Stimulated activated CD4-positive, alpha-beta T cell treated with anti-CD3 and anti-CD28 coated beads, Interleukin-2, amount 100 ng/mL, for 24 hours (primary cell): ENCODE measurements around the gene BCAS4.
"Not testable (repeated sequence)": the region's sequence is repeated elsewhere in the genome, so short reads cannot be mapped to it uniquely, and the experiment has no call there.

Experiments used
- DNase-seq, 2 donors: peaks; one replicate each; pipeline ENCODE4 v3.0.0-alpha.2; 2020

Gene BCAS4

GRCh38 chr20:50879649-50880550, 85.0 kb downstream of the BCAS4 start:
- no peak for DNase-seq

GRCh38 chr20:50881759-50882424, 87.0 kb downstream of the BCAS4 start:
- not testable (repeated sequence) for DNase-seq

GRCh38 chr20:50883856-50884255, 89.0 kb downstream of the BCAS4 start:
- no peak for DNase-seq

DNA sequence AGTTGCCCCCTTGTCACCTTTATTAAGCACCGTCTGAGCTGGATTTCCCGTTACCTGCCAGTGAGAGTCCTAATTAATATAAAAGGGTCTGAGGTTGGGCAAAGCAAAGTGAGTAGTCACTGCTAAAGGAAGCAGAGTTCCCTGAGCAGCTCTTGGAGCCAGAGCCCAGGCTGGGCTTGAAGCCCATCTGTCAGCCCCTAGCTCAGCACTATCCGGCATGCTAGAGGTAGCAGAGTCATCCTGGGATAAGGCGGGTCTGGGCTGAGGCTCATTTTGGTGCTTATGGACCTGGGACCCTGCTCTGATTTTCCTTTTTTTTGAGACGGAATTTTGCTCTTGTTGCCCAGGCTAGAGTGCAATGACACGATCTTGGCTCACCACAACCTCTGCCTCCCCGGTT, 90.2 kb downstream of the BCAS4 start:
- DNase-seq = no peak

DNA sequence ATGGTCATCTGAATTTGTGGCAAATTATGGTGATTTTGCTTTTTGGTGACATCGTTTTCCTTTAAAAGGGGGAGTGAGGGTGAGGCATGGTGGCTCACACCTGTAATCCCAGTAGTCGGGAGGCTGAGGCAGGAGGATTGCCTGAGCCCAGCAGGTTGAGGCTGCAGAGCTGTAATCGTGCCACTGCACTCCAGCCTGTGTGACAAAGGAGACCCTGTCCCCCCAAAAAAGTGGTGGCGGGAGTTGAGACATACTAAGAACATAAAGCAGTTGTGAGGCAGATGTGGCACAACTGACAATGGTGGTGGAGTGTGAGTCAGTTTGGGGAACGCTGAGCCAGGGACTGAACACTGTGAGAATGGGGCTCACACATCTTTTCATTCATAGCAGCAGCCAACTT, 90.9 kb downstream of the BCAS4 start:
- DNase-seq = no peak

GRCh38 chr20:50886184-50886790, 91.4 kb downstream of the BCAS4 start:
- DNase-seq = no peak

DNA sequence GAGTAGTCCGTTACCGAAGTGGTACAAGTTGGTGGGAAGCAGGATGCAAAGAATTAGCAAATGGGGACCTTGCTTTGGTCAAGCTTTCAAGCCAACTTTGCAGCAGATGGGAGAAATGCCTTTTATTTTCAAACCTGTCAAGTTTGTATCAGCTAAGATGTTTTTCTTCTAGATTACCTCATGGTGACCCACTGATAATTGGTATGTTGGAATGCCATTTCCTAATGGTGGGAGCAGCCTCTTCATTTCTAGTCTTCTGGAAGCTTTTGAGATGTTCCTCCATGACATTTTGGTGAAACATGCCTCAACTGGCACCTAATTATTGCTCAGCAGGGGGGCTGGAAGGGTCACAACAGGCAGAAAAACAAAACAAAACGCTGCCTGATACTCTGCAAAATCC, 92.7 kb downstream of the BCAS4 start:
- DNase-seq = no peak

DNA sequence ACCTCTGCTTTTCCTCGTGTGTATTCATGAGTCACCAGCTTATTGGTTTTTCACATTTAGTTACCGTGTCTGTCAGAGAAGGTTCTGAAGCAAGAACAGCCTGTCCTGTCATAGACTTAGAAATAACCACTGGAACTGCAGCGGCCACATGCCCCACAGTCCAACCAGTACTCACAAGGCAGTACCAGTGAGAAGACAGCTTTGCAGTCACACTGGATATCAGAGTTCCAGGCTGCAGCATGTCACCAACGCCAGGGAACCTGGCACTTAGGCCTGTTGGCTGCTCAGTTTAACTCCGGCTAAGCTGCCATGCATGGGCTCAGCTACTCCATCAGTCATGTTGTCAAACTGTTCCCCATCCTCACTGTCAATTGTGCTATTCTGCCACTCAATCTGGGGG, 96.3 kb downstream of the BCAS4 start:
- DNase-seq = no peak

DNA sequence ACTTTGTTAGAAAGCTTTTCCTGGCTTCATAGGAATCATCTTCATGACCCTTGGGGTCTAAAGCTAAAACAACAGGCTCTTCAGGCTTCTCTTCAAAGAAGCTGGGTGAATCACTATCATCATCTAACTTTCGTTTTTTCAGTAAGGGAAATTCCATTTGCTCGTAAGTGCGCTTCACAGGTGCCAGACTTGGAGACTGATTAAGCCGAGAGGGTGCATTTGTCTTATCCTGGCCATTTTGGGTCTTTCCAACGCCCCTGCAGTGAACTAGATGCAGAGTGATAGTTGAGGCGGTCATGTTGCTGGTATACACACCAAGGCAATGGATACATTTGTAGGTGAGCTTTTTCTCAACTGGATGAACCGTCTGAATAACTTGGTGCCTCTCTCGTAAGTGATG, 97.5 kb downstream of the BCAS4 start:
- no peak for DNase-seq

- no peak for DNase-seq
Observed at GRCh38 chr20:50893620-50894019, 98.8 kb downstream of the BCAS4 start.

DNA sequence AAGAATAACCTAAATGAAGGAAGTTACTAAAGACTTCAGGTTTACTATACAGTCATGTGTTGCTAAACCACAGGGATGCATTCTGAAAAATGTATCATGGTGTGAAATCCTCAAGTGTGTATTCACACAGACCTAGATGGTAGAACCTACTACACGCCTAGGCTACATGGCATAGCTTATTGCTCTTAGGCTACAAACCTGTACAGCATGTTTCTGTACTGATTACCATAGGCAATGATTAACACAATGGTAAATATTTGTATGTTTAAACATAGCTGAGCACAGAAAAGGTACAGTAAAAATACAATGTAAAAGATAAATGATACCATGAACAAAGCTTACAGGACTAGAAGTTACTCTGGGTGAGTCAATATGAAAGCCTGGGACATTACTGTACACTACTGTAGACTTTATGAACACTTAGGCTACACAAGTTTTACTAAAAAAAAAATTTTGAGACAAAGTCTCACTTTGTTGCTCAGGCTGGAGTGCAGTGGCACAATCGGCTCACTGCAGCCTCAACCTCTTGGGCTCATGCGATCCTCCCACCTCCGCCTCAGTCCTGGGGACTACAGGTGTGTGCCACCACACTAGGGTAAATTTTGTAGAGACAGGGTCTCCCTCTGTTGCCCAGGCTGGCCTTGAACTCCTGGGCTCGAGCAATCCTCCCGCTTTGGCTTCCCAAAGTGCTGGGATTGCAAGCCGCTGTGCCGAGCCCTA, 100.4 kb downstream of the BCAS4 start:
- no peak for DNase-seq

DNA sequence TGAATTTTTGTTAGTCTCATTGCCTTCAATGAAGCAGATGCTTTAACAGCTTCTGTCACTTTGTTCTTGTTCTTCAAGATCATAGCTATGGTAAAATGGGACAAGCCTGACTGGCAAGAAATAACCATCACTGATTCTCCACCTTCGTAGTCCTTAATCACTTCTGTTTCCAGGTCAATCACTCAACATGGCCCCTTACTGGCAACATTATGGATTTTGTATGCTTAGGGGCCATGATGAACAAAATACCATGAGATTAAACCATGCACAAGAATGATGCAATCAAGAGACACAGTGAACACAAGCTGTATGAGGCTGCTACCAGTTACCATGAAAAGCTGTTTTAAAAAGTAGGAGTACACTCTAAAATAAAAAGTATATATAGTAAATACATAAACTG, 103.6 kb downstream of the BCAS4 start:
- DNase-seq = no peak

GRCh38 chr20:50900261-50900660, 105.4 kb downstream of the BCAS4 start:
- no peak for DNase-seq

DNA sequence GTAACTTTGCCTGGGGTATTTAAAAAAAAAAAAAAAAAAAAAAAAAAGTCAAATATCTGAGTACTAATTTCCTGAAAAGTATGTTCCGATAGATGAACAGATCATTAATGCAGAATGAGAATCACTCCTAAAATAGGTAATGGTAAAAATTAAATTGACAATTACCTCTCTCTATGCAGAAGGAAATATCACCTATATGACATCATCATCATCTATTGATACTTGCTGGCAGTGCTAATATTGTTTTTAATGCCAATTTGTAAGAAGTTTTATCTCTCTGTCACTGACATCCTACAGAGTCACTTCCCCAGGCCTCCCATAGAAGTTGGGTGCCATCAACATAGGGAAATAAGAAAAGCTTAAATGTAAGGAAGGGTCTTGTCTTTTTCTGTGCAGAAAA, 106.4 kb downstream of the BCAS4 start:
- DNase-seq = no peak

DNA sequence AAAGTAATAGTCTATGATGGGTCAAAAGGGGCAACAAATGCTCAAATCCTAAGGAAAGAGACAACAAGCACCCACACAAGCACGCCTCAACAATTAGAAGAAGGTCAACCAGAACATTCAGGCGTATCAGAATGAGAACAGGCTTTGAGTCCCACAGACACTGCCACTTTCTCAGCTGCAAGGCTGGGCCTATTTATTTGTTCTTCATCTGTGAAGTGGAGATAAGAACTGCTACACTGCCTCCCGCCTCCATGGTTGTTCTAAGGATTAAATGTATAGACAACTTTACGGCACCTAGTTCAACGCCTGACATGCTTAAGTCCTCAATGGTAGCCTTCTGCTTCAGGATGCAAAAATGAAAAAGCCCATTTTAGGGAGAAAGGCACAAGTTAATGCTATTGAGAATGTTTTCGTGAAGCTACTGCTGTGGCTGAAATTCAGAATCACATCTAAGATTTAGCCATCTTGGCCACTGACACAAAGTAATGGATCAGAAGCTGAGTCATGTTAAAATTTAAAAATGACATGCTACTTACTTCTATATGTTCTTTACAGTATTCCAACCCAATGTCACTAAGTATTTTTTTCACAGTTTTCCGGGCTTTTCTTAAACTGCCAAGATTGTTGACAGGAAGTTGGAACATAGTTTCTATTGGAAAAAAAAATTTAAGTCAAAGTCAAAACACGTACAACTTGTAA, 108.6 kb downstream of the BCAS4 start:
- no peak for DNase-seq

- no peak for DNase-seq
Observed at GRCh38 chr20:50904067-50904570, 109.3 kb downstream of the BCAS4 start.

DNA sequence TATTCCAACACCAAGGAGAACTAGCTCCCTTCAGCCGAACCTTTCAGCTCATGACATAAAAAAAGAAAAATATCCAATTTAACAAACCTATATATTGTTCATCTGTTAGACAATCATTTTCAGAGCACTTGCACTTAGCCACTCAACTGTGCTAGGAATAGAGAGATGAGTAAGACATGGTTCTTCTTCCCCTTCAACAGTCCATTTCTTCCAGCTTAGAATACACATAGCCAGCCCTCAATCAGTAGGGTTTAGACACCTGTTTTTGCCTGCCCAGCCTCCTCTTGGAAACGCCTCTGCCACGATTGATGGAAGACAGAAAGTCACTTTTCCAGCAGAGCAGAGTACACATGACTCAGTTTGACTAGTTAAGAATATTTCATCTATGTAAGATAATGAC, 114.6 kb downstream of the BCAS4 start:
- DNase-seq = no peak

- no peak for DNase-seq
Observed at GRCh38 chr20:50911030-50911429, 116.2 kb downstream of the BCAS4 start.

DNA sequence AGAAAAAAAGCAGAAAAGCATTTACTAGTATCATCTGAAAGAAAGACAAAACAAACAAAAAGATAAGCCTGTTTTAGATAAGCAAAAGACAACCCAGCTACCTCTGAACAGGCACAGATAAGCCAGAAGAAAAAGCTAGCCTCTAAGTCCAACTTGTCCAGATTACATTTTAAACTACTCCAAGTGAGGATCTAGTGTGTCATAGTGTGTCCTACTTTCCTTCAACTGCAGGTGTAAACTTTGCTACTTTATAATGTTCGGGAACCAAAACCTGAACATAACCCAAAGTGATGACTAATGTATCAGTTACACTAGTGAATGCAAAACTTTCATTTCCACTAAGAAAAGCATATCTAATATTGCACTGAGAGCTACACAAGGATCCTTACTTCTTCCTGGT, 116.9 kb downstream of the BCAS4 start:
- no peak for DNase-seq

DNA sequence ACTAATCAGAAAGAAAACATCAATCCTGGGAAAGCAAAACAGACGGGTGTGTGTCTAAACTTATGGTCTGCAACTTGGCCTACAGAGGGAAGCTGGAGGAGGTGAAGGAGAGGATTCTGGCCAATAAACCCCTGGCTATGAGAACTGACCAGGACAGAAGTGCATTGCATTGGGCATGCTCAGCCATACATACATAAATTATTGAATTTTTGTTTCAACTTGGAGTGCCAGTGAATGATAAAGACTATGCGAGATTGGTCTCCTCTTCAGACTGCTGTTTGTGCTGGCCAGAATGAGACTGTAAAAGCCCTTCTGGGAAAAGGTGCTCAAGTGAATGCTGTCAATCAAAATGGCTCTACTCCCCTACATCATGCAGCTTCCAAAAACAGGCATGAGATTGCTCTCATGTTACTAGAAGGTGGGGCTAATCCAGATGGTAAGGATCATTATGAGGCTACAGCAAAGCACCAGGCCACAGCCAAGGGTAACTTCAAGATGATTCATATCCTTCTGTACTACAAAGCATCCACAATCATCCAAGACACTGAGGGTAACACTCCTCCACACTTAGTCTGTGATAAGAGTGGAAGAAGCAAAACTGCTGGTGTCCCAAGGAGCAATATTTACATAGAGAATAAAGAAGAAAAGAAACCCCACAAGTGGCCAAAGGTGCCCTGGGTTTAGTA, 119.0 kb downstream of the BCAS4 start:
- no peak for DNase-seq

DNA sequence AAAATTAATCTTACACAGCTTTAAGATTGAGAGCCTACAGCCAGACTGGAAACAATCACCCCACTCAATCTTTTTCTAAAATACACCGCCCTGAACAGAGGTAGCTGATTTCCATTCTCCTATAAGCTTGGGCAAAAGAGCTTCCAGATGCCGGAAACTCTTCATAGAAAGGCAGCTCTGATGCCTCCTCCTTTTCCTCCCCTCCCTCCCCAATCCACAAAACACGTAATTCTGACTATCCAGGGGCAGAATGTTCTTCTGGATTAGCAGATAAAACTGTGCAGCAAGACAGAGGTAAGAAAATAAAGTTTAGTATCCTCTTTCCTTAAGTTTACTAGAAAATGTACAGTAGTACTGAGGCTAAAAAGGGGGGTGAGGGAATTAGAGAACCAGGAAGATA, 120.6 kb downstream of the BCAS4 start:
- DNase-seq = no peak

- DNase-seq = no peak
Observed at GRCh38 chr20:50916257-50916656, 121.4 kb downstream of the BCAS4 start.
